K562 (cell line): Measurements from ENCODE around the gene LONRF2. TPM values are rescaled to one million over a fixed set of nuclear protein-coding genes. Genes with fewer than 3 reads are reported as not detected.

Source experiments
- ATAC-seq: fragments of 200-7000 bp; cut with Tn5 transposase; 3 replicates; pipeline ENCODE4 v1.9.1; 2020; ENCODE audit warnings: moderate library complexity
- BruUV-seq: library from RNA; stranded (reverse); fragments of 400-500 nt; replicated peaks from 2 replicates; lab custom pipeline; 2021; lab: Mats Ljungman, UMichigan
- CTCF ChIA-PET: fragments of 300-600 bp; formaldehyde crosslinking; extraction: SDS; loops from one replicate; lab custom pipeline; 2021; ENCODE audit warnings: low intra/inter-chr PET ratio; lab: Yijun Ruan, JAX
- POLR2A ChIA-PET: fragments of 300-600, 350-650 bp; sonication (Branson Sonifier 250); formaldehyde crosslinking; extraction: SDS; loops from one replicate; lab custom pipeline; 2021; ENCODE audit warnings: antibody characterized with exemption, inconsistent platforms; lab: Yijun Ruan, JAX
- DNase-seq, 4 experiments: peaks; one replicate each; pipeline versions ENCODE4 v3.0.0 to v3.0.0-alpha.2; 2011 to 2018; ENCODE audit warnings: low spot score in 3 of 4, mixed read lengths in 3 of 4; ENCODE audit errors: extremely low read depth in 1 of 4
- FAIRE-seq: peaks from 2 replicates; lab custom pipeline; 2011; peaks lifted over from hg19 to GRCh38; lab: Jason Lieb, UNC
- H2AFZ ChIP-seq: 2 replicates; pipeline ENCODE4 v1.6.0; 2011; ENCODE audit warnings: low read depth, low read length, control low read depth, inconsistent platforms
- H3K27ac ChIP-seq: fragments of 200-600 bp; 3 replicates; pipeline ENCODE4 v1.8.0; 2011; ENCODE audit warnings: low read depth, mild to moderate bottlenecking, control low read depth, inconsistent platforms, low read length, moderate library complexity, mixed read lengths; ENCODE audit errors: extremely low read depth
- H3K27me3 ChIP-seq, 2 experiments: fragments of 300-600 bp in 1 of 2; 2 replicates in 1 of 2; 3 replicates in 1 of 2; pipeline versions ENCODE4 v1.6.0 to v1.8.0; 2011; ENCODE audit warnings: inconsistent platforms in 2 of 2, low read length in 2 of 2, mild to moderate bottlenecking in 1 of 2, mixed read lengths in 1 of 2, moderate library complexity in 1 of 2; ENCODE audit not compliant: control insufficient read depth in 2 of 2, insufficient read depth in 2 of 2
- H3K36me3 ChIP-seq: fragments of 300-600 bp; 3 replicates; pipeline ENCODE4 v1.8.0; 2011; ENCODE audit warnings: mild to moderate bottlenecking, low read length, inconsistent platforms; ENCODE audit not compliant: control insufficient read depth, insufficient read depth
- H3K4me1 ChIP-seq, 2 experiments: fragments of 200-600 bp in 1 of 2; replicated peaks in 1 of 2; 2 replicates in 1 of 2; 3 replicates in 1 of 2; pipeline versions ENCODE4 v1.5.1 to v1.8.0; 2011; ENCODE audit warnings: inconsistent platforms in 2 of 2, low read length in 2 of 2, mild to moderate bottlenecking in 1 of 2, mixed read lengths in 1 of 2, moderate library complexity in 1 of 2; ENCODE audit not compliant: control insufficient read depth in 2 of 2, insufficient read depth in 2 of 2
- H3K4me2 ChIP-seq: 2 replicates; pipeline ENCODE4 v1.6.1; 2011; ENCODE audit warnings: low read length, control low read depth, inconsistent platforms, mixed read lengths; ENCODE audit not compliant: insufficient read depth
- H3K4me3 ChIP-seq: fragments of 200-600 bp; sonication (generic), shearing (Covaris generic); 2 replicates; pipeline ENCODE4 v1.5.1; 2016; ENCODE audit warnings: control low read depth, inconsistent platforms
- H3K79me2 ChIP-seq: fragments of 200-600 bp; 3 replicates; pipeline ENCODE4 v1.8.0; 2011; ENCODE audit warnings: low read length, inconsistent platforms; ENCODE audit not compliant: control insufficient read depth, insufficient read depth
- H3K9ac ChIP-seq, 2 experiments: 2 replicates each; pipeline versions ENCODE4 v1.6.0 to v1.6.1; 2011; ENCODE audit warnings: low read depth in 2 of 2, low read length in 2 of 2, control low read depth in 1 of 2, inconsistent platforms in 1 of 2, mild to moderate bottlenecking in 1 of 2, mixed read lengths in 1 of 2; ENCODE audit not compliant: insufficient read depth in 1 of 2
- H3K9me1 ChIP-seq: one replicate; pipeline ENCODE4 v1.6.0; 2011; ENCODE audit warnings: inconsistent platforms, mild to moderate bottlenecking, low read length, moderate library complexity; ENCODE audit not compliant: control insufficient read depth, insufficient read depth
- H3K9me3 ChIP-seq: replicated peaks from 2 replicates; pipeline ENCODE4 v1.5.1; 2011; ENCODE audit warnings: low read depth, low read length, inconsistent platforms; ENCODE audit not compliant: control insufficient read depth, insufficient read depth
- H4K20me1 ChIP-seq: replicated peaks from 2 replicates; pipeline ENCODE4 v1.6.1; 2011; ENCODE audit warnings: low read length, inconsistent platforms, mixed read lengths; ENCODE audit not compliant: control insufficient read depth, insufficient read depth
- ARID3A ChIP-seq: IDR thresholded peaks from 2 replicates; pipeline ENCODE4 v1.6.1; 2012; ENCODE audit warnings: low read depth, low read length, improper control_type of control experiment, borderline replicate concordance
- BRF1 ChIP-seq: IDR thresholded peaks from 3 replicates; pipeline ENCODE4 v1.6.1; 2011; ENCODE audit warnings: borderline replicate concordance, mild to moderate bottlenecking; ENCODE audit not compliant: insufficient read length; ENCODE audit errors: extremely low read depth
- CHD4 ChIP-seq: fragments of 200-600 bp; sonication (generic); IDR thresholded peaks from 3 replicates; pipeline ENCODE4 v1.6.1; 2012; ENCODE audit warnings: low read depth, mild to moderate bottlenecking, mixed read lengths, low read length, inconsistent platforms; ENCODE audit not compliant: insufficient read depth, insufficient replicate concordance, poor library complexity, severe bottlenecking
- CSDE1 ChIP-seq, 2 experiments: fragments of 450-650 bp; IDR thresholded peaks; 2 replicates each; pipeline ENCODE4 v1.6.1; 2016; ENCODE audit warnings: mild to moderate bottlenecking in 1 of 2
- EP400 ChIP-seq: fragments of 450-650 bp; IDR thresholded peaks from 2 replicates; pipeline ENCODE4 v1.6.1; 2017; ENCODE audit warnings: antibody characterized with exemption, mild to moderate bottlenecking, moderate library complexity
- ETS1 ChIP-seq: conservative IDR thresholded peaks from 2 replicates; pipeline ENCODE4 v1.6.1; 2011; ENCODE audit warnings: low read depth, mild to moderate bottlenecking, low read length; ENCODE audit not compliant: control insufficient read depth
- FOS ChIP-seq: IDR thresholded peaks from 3 replicates; pipeline ENCODE4 v1.6.1; 2011; ENCODE audit not compliant: insufficient read length; ENCODE audit errors: extremely low read depth
- HIVEP1 ChIP-seq: fragments of 250-450 bp; sonication (Bioruptor Pico); IDR thresholded peaks from 2 replicates; pipeline ENCODE4 v1.4.0; 2020; ENCODE audit warnings: mild to moderate bottlenecking
- MTA3 ChIP-seq: fragments of 450-650 bp; formaldehyde crosslinking; IDR thresholded peaks from 2 replicates; pipeline ENCODE4 v1.6.1; 2017; ENCODE audit warnings: mild to moderate bottlenecking, borderline replicate concordance
- POLR2G ChIP-seq: fragments of 200-400 bp; formaldehyde crosslinking; IDR thresholded peaks from 2 replicates; pipeline ENCODE4 v1.6.1; 2017; ENCODE audit warnings: low read depth, mild to moderate bottlenecking, antibody characterized with exemption, low read length, moderate library complexity
- POLR3G ChIP-seq: IDR thresholded peaks from 2 replicates; pipeline ENCODE4 v1.6.1; 2011; ENCODE audit not compliant: insufficient read length, insufficient replicate concordance; ENCODE audit errors: extremely low read depth
- RBM25 ChIP-seq: fragments of 200-400 bp; formaldehyde crosslinking; IDR thresholded peaks from 2 replicates; pipeline ENCODE4 v1.6.1; 2018; ENCODE audit warnings: low read length, low read depth, moderate library complexity; ENCODE audit not compliant: severe bottlenecking
- SPI1 ChIP-seq: IDR thresholded peaks from 2 replicates; pipeline ENCODE4 v1.6.1; 2011; ENCODE audit warnings: low read depth, low read length, control low read depth, borderline replicate concordance
- TEAD1 ChIP-seq, 2 experiments: fragments of 450-650 bp in 1 of 2; sonication (generic) in 1 of 2; formaldehyde crosslinking; IDR thresholded peaks; 2 replicates each; pipeline versions ENCODE4 v1.4.0 to v1.8.0; 2020 to 2022; ENCODE audit warnings: mild to moderate bottlenecking in 2 of 2, missing genetic modification reagents in 1 of 2
- WGBS: fragments of 100-300 bp; shearing (Covaris generic); methylation state at CpG from one replicate; pipeline ENCODE4 v1.1.6; 2016; ENCODE audit warnings: low coverage, mixed read lengths; ENCODE audit not compliant: insufficient coverage; ENCODE audit errors: missing lambda C conversion rate; 5-methylcytosine and 5-hydroxymethylcytosine counted together
- in situ Hi-C: fragments of 300-500 bp; cut with MboI; formaldehyde crosslinking; loops from 4 replicates; pipeline ENCODE4 v1.15.0; 2018; ENCODE audit warnings: inconsistent platforms, mixed read lengths
- intact Hi-C: fragments of 100-400 bp; cut with micrococcal nuclease; formaldehyde crosslinking; loops from 2 replicates; pipeline ENCODE4 v1.14.2; 2022
- polyA plus RNA-seq, 8 experiments: library from polyadenylated mRNA; depleted of rRNA in 4 of 8; stranded (reverse) in 5 of 8; unstranded in 3 of 8; fragments of >200 nt; fragmentation: Nextera tagmentation in 2 of 8; fragmentation: Illumina TruSeq in 1 of 8; extraction: Ambion mirVana in 2 of 8; extraction: Trizol in 1 of 8; gene quantifications; 2 replicates each; pipeline versions ENCODE4 v1.2.1 to v1.2.3, GENCODE V29; 2011 to 2014; ENCODE audit warnings: inconsistent platforms in 1 of 8, missing spikeins in 1 of 8
- total RNA-seq, 7 experiments: library from RNA; depleted of rRNA in 6 of 7; stranded (reverse); fragments of >200 nt in 6 of 7; fragmentation: Illumina TruSeq in 2 of 7; extraction: Trizol in 2 of 7; gene quantifications; 2 replicates each; pipeline versions ENCODE4 v1.2.1 to v1.2.3, GENCODE V29; 2011 to 2021; ENCODE audit warnings: low replicate concordance in 1 of 7
- TF ChIP-seq, protein P1 (sequence below): sonication (generic); IDR thresholded peaks from 2 replicates; pipeline ENCODE4 v1.6.1; 2016
- TF ChIP-seq, protein P2 (sequence below): sonication (generic); formaldehyde crosslinking; IDR thresholded peaks from 2 replicates; pipeline ENCODE4 v1.8.1; 2023; ENCODE audit warnings: mild to moderate bottlenecking, missing genetic modification reagents, moderate library complexity

The LONRF2 gene
- total and polyA plus RNA-seq, 9 of the 15 experiments (the other 6 are each of a cell fraction or from before 2014, with no cell fraction given): 0.35 to 5.0 (median 2.7) TPM

DNA sequence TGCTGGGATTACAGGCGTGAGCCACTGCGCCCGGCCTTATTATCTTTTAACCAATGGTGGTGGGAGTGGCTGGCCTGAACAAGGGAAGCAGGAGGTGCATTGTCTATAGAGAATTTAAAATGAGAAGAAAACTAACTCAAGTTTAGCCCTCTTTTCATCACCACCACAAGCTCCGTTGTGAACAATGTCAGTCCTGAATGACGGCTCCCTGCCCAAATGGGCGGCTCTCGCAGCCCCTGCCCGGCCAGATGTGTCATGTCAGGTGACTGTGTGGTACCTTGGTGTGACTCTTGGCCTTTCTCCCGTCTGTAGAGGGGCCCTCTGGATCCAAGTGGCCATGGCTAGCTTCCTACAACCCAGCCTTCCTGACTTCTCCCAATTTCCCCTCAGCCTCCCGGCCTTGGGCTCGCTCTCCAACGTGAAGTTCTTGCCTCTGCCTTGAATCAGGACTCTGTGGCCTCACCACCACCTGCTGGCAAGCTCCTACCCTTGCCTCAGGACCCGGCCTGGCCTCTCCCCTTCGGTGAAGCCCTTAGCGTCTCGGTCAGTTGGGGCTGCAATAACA, 67.6 kb downstream of the LONRF2 start:
- H3K4me3 ChIP-seq: no peak overlapping the region
- BruUV-seq: no TSS peak
- H3K9me1 ChIP-seq: no peaks in the 10 kb centered on the region
- H2AFZ ChIP-seq: no peak overlapping the region
- no peak for DNase-seq
- POLR2A ChIA-PET: no interaction called here
- CTCF ChIA-PET: no interaction called here
- H3K4me1 ChIP-seq: no peaks in the 10 kb centered on the region
- in situ Hi-C loops (no loop called here), intact Hi-C loops (no loop called here)
- no peaks in the 10 kb centered on the region for H3K79me2 ChIP-seq
- ATAC-seq: no peak; the same call in 2 of the 3 replicates
- H3K9me3 ChIP-seq: no peaks in the 10 kb centered on the region
- FAIRE-seq: no peak
- H4K20me1 ChIP-seq: no peaks in the 10 kb centered on the region
- no peak overlapping the region for H3K4me2 ChIP-seq
- H3K36me3 ChIP-seq: no peaks in the 10 kb centered on the region
- no peak overlapping the region for H3K9ac ChIP-seq
- H3K27me3 ChIP-seq: peaks cover 9 to 68% of the 10 kb centered on the region in 2 experiments
- 1% methylated on average over 16 of the region's 16 CpGs for WGBS
- H3K27ac ChIP-seq: no peak overlapping the region
- TF ChIP-seq, protein P1, sequence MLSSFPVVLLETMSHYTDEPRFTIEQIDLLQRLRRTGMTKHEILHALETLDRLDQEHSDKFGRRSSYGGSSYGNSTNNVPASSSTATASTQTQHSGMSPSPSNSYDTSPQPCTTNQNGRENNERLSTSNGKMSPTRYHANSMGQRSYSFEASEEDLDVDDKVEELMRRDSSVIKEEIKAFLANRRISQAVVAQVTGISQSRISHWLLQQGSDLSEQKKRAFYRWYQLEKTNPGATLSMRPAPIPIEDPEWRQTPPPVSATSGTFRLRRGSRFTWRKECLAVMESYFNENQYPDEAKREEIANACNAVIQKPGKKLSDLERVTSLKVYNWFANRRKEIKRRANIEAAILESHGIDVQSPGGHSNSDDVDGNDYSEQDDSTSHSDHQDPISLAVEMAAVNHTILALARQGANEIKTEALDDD: no peak
- no peak for TF ChIP-seq POLR3G
- no peak for TF ChIP-seq RBM25
- TF ChIP-seq ARID3A: no peak
- TF ChIP-seq ETS1: no peak
- TF ChIP-seq FOS: no peak
- TF ChIP-seq POLR2G: no peak
- TF ChIP-seq MTA3: no peak
- no peak for TF ChIP-seq CSDE1 (IDR thresholded peaks at IDR 0.05)
- TF ChIP-seq BRF1: no peak
- TF ChIP-seq TEAD1 (CRISPR knock-in tag; IDR thresholded peaks at IDR 0.05): no peak
- TF ChIP-seq CHD4: no peak
- TF ChIP-seq, protein P2, sequence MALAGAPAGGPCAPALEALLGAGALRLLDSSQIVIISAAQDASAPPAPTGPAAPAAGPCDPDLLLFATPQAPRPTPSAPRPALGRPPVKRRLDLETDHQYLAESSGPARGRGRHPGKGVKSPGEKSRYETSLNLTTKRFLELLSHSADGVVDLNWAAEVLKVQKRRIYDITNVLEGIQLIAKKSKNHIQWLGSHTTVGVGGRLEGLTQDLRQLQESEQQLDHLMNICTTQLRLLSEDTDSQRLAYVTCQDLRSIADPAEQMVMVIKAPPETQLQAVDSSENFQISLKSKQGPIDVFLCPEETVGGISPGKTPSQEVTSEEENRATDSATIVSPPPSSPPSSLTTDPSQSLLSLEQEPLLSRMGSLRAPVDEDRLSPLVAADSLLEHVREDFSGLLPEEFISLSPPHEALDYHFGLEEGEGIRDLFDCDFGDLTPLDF (CRISPR knock-in tag): no peak
- TF ChIP-seq EP400: no peak
- TF ChIP-seq HIVEP1 (CRISPR knock-in tag): no peak
- no peak for TF ChIP-seq SPI1
